ENCODE data around the gene AFF2. TPM values are rescaled to one million over a fixed set of nuclear protein-coding genes. Genes with fewer than 3 reads are reported as not detected.
A peak's percentile ranks its signal among the peaks of the same experiment; 100 is the strongest.

The AFF2 gene
- total RNA-seq, 1 donor from 2014 or later: 0.89 TPM

DNA sequence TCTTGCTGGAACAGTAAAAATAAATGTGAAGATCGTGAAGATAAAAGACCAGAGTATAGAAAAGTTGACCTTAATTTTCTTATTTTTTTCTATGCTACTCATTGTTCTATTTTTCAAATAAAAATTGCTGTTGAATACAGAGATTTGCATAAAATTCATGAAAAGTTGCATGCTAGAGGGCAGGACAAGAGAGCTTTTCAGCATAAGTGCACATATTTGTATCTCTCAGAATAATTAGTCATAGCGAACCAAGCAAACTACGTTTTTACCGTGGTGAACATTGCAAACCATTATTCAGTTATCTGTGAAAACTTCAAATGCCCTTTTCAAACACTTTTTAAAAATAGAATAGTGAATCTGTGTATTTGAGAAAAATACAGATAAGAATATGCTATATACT lies 26.4 kb upstream of the AFF2 start:
- peaks cover 18% of the 10 kb centered on the region for H3K9me3 Mint-ChIP-seq (ENCODE audit: unreplicated experiment)
- no peak overlapping the region for H3K27ac Mint-ChIP-seq (ENCODE audit: unreplicated experiment)
- no peaks in the 10 kb centered on the region for H3K4me1 Mint-ChIP-seq (ENCODE audit: unreplicated experiment)
- no peaks in the 10 kb centered on the region for H3K36me3 Mint-ChIP-seq (ENCODE audit: unreplicated experiment)
- no peak for DNase-seq (ENCODE audit: extremely low spot score, unreplicated experiment)
- TF ChIP-seq, protein P1, sequence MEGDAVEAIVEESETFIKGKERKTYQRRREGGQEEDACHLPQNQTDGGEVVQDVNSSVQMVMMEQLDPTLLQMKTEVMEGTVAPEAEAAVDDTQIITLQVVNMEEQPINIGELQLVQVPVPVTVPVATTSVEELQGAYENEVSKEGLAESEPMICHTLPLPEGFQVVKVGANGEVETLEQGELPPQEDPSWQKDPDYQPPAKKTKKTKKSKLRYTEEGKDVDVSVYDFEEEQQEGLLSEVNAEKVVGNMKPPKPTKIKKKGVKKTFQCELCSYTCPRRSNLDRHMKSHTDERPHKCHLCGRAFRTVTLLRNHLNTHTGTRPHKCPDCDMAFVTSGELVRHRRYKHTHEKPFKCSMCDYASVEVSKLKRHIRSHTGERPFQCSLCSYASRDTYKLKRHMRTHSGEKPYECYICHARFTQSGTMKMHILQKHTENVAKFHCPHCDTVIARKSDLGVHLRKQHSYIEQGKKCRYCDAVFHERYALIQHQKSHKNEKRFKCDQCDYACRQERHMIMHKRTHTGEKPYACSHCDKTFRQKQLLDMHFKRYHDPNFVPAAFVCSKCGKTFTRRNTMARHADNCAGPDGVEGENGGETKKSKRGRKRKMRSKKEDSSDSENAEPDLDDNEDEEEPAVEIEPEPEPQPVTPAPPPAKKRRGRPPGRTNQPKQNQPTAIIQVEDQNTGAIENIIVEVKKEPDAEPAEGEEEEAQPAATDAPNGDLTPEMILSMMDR (IDR thresholded peaks at IDR 0.05): no peak
- H3K27me3 Mint-ChIP-seq (ENCODE audit: unreplicated experiment): no peaks in the 10 kb centered on the region
- no peak overlapping the region for H3K4me3 Mint-ChIP-seq (ENCODE audit: unreplicated experiment)

DNA sequence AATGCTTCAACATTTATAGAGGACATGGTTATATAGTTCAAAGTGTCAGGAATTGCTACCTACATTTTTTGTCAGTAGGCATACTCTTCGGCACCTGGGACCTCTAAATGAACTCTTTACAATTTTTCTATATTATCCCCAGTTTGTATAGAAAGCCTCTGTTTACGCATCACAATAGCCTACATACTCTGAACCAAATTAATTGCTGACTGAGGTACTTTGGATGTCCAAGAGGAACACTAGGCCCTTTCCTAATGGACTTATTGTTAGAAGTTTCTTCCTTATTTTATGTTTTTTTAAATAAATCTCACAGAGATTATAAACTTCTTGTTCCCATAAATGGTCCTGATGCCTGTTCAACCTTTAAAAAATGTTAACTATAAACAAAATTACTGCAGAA lies 8.4 kb upstream of the AFF2 start:
- Mint-ChIP-seq H3K27ac (ENCODE audit: unreplicated experiment) (no peak overlapping the region), H3K27me3 (ENCODE audit: unreplicated experiment) (no peaks in the 10 kb centered on the region), H3K4me1 (ENCODE audit: unreplicated experiment) (no peaks in the 10 kb centered on the region), H3K9me3 (ENCODE audit: unreplicated experiment) (peaks cover 6% of the 10 kb centered on the region), H3K36me3 (ENCODE audit: unreplicated experiment) (no peaks in the 10 kb centered on the region), H3K4me3 (ENCODE audit: unreplicated experiment) (no peak overlapping the region)
- no peak for DNase-seq (ENCODE audit: extremely low spot score, unreplicated experiment)
- TF ChIP-seq, protein P1 (IDR thresholded peaks at IDR 0.05): no peak

DNA sequence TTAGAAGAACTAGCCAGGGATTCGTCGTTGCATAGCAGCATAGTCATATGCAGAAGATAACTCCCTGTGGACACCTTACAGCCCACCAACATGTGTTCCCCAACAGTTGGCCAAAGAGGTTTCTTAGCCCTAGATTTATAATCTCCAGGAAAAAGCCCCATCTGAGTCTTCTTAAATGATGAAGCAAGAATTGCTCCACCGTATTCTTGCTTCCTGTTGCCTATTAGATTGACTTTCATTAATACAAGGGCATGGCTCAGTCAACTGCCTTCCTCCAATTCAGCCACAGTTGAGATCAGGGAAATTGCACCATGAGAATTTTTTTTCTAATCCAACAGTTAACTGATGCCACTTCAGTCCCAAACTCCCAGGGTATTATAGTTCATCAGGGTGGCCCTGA lies 5.2 kb upstream of the AFF2 start:
- DNase-seq (ENCODE audit: extremely low spot score, unreplicated experiment): no peak
- Mint-ChIP-seq H3K9me3 (ENCODE audit: unreplicated experiment) (peaks cover 6% of the 10 kb centered on the region), H3K36me3 (ENCODE audit: unreplicated experiment) (no peaks in the 10 kb centered on the region), H3K27me3 (ENCODE audit: unreplicated experiment) (peaks cover 7% of the 10 kb centered on the region), H3K27ac (ENCODE audit: unreplicated experiment) (no peak overlapping the region), H3K4me1 (ENCODE audit: unreplicated experiment) (no peaks in the 10 kb centered on the region), H3K4me3 (ENCODE audit: unreplicated experiment) (no peak overlapping the region)
- TF ChIP-seq, protein P1 (IDR thresholded peaks at IDR 0.05): no peak

DNA sequence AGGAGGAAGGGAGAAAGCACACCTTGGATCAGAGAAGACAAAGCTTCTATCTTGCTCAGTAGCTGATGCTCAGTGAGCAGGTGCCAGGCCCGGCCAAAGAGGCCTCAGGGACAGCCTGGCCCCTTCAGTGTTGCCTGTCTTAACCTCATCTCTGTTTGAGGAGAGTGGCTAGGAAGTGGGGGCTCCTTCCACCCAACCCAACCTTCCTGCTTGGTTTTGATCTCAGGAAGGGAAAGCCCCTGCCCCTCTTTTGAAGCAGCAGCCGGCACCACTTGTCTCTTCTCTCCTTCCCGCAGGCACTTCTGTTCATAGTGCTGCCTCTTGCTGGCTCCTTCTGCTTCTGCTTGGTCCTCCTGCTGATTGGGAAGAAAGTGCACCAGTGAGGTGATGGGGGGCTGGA lies 2.4 kb upstream of the AFF2 start:
- peaks cover 4% of the 10 kb centered on the region for H3K4me1 Mint-ChIP-seq (ENCODE audit: unreplicated experiment)
- H3K27me3 Mint-ChIP-seq (ENCODE audit: unreplicated experiment): peaks cover 16% of the 10 kb centered on the region
- H3K27ac Mint-ChIP-seq (ENCODE audit: unreplicated experiment): no peak overlapping the region
- TF ChIP-seq, protein P1 (IDR thresholded peaks at IDR 0.05): no peak
- H3K9me3 Mint-ChIP-seq (ENCODE audit: unreplicated experiment): no peaks in the 10 kb centered on the region
- no peaks in the 10 kb centered on the region for H3K36me3 Mint-ChIP-seq (ENCODE audit: unreplicated experiment)
- no peak overlapping the region for H3K4me3 Mint-ChIP-seq (ENCODE audit: unreplicated experiment)
- DNase-seq (ENCODE audit: extremely low spot score, unreplicated experiment): no peak

DNA sequence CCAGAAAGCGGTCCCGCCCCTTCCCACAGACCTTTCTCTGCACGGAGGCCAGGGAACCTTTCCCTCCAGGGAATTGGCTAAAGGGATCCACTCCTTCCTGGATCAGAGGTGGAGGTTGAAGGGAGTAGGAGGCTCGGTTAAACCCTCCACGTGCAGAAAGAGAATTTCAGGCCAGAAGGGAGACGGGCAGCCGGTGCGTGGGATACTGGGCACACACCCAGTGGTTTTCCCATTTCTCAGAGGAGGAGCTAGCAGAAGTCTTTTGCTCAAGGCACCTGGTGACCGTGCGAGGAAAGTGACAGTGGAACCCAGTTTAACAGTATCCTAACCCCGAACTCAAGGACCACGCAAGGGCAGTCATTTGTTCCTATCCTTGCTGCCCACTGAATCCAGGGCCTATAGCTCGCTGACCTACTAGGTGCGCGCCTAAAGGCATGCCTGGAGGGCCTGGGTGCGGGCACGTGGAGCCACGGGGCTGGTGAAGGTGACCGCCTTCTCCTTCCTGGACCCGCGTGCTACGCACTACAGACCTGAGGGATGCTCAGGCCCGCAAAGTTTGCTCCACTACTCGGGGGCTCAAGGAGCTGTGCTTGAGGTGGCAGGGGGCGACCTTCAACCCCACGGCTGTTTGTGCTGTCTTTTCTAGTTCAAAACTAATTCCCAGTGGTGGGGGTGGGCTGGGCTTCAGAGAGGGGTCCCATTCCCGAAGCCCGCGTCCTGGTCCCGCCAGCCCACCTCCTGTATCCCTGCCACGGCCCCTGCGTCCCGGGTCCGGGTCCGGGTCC lies 587 bp upstream of the AFF2 start:
- H3K27ac Mint-ChIP-seq (ENCODE audit: unreplicated experiment): no peak overlapping the region
- TF ChIP-seq, protein P1 (IDR thresholded peaks at IDR 0.05): no peak

More for the DNA sequence above, 587 bp upstream of the AFF2 start:
- H3K4me1 Mint-ChIP-seq (ENCODE audit: unreplicated experiment): peaks cover 4% of the 10 kb centered on the region
- no peaks in the 10 kb centered on the region for H3K9me3 Mint-ChIP-seq (ENCODE audit: unreplicated experiment)
- DNase-seq (ENCODE audit: extremely low spot score, unreplicated experiment): no peak
- no peaks in the 10 kb centered on the region for H3K36me3 Mint-ChIP-seq (ENCODE audit: unreplicated experiment)
- H3K4me3 Mint-ChIP-seq (ENCODE audit: unreplicated experiment): peak overlapping the region; percentile 22
- H3K27me3 Mint-ChIP-seq (ENCODE audit: unreplicated experiment): peaks cover 27% of the 10 kb centered on the region

Measured in osteocyte (in vitro differentiated cells).